T-helper 9 cell (primary cell): ENCODE data around the gene METTL25.

Experiments
- DNase-seq: peaks from one replicate; pipeline ENCODE4 v3.0.0-alpha.2; 2020

The METTL25 gene

DNA sequence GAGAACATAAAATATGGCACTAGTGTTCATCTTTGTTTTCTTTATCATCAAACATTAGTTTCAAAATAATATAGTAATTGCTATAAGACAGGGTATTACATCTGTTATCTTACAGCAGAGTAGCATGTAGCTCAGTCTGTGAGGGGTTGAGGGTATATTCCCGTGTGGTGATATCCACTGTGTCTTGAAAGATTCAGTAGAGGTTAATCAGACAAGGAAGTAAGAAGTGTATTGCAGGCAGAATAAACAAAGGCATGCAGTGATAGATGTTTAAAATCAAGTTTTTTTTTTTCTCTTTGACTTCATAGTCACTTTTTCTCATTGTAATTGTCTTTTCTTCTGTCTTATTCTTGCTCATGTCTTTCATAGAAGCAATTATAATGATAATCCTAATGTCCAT is 48.3 kb downstream of the METTL25 start:
- DNase-seq: no peak

DNA sequence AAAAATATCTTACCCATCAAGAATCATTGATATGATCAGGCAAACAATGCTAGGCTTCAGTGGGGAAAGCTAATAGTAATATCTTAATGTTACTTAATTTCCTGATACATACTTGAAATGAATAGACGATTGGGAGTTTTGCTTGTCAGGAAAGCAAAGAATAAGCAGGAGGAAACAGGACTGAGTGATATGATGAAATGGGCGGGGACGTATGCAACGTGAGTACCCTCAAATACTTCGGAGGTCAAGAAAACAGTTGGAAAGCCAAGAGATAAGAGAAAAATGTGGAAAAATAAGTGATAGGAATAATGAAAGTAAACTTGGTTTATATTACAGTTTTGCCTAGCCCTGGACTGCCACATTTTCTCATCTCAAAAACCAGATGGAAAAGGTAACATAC is 49.2 kb downstream of the METTL25 start:
- no peak for DNase-seq

DNA sequence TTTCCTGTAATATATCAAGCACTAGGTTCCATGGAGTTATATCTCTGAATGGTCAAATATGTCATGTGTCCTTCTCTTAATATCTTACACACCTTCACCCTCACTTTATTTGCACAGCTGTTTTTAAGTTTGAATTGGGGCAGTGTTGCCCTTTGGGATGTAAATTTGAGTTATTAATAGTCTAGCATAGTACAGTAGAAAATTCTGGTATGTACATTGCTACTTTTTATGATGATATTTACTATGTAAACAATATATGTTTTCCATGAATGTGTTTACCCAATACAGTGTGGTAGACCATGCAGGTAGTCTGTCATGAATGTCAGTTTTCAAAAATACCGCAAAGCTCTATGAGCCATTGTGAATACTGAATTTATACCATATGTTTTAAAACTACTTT is 50.5 kb downstream of the METTL25 start:
- DNase-seq: no peak

DNA sequence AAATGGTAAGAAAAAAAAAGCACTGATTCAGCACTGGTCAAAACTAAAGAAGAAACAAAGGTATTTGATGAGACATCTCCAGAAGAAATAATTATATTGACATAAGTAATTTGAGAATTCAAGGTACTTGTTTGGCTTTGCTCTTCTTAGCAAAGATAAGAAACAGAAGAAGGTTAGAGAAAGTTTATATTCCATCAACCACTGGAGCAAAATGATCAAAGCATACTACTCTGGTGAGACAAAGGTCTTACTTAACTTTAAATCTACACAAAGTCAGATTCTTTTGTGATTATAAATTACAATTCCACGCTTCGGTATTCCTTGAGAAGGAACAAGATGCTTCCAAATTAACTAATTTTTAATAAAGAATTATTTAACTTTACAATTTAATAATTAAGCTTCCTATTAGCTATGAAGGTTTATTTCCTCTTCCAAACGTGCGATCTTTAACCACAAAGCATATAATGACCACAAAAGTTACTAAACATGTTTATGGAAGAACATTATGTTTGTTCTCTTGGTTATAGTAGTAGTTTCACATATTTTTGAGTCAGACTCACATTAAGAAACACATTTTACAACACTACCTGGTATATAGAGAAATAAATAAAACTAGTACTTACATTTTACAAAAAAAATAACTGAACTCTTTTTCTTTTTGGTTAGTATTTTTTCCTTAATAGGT is 53.4 kb downstream of the METTL25 start:
- DNase-seq: no peak

DNA sequence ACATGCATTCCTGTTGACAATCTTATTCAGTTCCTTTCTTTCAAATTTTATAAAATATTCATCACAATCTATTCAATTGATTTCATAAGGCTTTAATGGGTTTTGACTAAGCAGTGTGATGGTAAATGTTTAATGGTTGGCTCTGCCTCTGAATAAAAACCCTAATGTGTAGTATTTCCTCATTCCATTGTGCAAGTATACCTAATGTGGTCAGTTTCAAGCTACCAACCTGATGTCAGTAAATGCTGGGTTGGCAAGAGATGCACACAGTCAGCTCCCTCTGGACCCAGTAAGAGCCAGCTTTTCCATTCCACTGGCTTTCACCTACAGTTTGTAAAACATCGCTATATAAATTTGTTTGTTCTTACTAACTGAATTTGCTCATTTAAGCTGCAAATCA is 53.9 kb downstream of the METTL25 start:
- DNase-seq: no peak

DNA sequence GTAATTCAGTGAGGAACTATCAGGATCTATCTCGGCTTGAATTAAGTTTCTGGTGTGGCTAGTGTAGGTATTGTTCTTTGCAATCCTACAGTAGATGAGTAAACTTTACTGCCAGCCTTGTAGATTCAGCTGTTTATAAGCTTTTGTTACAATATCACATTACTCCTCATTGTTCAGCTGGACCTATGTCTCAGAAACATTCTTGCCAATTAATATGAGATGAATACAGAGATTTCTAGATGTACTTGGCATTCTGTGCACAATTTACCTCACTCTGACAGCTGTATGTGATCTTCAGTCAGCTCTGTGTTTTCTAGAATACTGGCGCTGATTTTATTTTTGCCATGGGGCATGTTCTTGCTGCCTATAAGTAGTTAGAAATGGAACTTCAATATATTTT is 55.7 kb downstream of the METTL25 start:
- no peak for DNase-seq

DNA sequence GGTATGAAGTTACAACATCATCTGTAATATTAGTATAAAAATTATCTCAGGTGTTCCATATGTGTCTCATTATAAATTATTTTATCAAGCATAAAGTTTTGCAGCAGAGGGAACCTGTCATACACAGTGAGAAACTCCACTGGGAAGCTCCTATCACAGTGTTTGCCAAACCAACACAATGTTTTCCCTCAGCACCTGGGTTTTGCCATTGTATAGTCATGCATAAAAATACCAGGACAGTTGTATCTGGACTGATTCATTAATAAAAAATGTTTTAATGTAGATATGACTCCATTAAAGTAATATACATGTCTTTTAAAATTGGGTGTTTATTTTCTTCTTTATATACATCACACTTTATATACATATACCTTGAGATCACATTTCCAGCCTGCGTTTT is 56.6 kb downstream of the METTL25 start:
- no peak for DNase-seq

DNA sequence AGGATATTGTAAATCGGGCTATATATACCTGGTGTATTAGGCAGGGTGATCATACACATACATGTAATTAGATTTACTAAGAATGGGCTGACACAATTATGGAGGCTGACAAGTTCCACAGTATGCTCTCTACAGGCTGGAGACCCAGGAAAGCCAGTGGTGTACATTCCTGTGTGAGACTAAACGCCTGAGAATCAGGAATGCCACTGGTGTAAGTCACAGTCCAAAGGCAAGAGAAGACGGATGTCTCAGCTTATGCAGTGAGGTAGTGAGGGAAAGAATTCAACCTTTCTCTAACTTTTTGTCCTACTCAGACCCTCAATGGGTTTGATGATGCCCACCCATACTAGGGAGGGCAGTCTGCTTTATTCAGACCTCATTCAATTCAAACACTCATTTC is 57.1 kb downstream of the METTL25 start:
- no peak for DNase-seq

DNA sequence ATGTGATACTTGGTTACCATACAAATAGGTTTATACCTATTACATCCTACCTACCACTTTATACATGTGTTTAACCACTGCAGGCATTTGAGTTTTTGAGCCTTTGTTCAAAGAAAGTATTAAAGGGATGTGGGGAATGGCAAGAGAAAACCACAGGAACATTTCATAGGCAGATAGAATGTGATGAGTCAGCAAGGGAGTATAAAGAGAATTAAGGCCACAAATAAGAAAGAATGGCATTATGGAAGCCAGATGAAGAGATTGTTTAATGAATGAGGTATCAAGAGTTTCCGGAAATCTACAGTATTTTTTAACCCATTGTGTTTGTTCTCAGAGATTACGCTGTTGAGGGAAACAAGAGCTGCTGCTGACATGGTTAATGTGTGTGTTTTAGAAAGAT is 66.9 kb downstream of the METTL25 start:
- no peak for DNase-seq

DNA sequence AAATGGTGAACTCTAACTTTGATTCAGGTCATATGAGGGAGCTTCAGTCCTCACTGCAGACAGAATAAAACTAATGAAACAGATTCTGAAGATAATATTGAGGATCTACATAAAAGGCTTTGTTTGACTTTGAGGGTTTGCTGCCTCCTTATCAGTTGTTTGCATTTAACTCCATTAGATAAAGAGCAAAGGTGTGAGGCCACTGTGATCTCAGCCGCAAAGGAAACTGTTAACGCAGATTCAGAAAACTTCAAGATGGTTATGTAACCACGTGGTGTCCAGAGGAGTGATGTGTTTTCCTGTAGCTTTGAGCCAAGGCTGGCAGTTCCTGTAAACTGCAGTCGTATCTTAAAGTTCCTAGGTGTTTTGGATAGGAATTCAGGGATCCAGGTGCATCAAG is 67.8 kb downstream of the METTL25 start:
- no peak for DNase-seq

DNA sequence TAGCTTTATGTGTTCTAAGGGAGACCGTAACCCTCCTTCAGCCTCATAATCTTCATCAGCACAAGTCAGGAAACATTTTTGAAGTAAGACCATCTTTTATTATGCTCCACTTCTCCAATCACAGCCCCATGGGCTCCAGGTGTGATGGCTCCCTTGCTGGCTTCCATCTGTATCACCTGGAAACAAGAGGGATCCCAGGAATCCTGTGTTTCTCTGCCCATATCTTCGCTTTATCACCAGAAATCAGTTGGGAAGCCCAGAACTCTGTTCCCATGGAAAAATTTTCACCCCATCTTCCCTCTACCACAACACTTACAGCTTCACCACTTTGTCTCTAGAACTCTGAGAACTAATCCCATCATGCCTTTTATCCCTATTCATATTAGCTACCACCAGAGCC is 68.3 kb downstream of the METTL25 start:
- no peak for DNase-seq

DNA sequence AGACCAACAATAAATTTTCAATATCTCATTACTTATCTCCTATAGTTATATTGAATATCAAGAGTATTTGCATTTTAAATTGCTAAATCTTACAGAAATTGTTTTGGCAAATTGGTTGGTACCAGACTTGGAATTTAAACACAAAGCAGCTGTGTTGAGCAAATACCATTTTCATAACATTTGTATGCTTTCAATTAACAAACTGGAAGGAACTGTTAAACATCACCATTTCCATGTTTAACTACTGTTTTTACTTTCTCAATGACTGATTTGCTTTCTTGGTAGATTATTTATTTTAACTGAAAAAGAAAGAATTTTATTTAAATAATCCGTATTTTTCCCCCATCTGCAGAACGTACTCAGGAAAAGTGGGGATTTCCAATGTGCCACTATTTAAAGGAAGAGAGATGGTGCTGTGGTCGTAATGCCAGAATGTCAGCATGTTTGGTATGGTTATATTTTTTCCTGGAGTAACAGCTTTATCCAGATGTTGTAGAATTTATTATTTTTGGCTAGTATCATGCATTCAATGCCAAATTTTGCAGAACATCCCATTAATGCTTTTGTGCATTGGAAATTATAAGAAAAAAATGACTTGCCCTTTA is 72.3 kb downstream of the METTL25 start:
- no peak for DNase-seq

DNA sequence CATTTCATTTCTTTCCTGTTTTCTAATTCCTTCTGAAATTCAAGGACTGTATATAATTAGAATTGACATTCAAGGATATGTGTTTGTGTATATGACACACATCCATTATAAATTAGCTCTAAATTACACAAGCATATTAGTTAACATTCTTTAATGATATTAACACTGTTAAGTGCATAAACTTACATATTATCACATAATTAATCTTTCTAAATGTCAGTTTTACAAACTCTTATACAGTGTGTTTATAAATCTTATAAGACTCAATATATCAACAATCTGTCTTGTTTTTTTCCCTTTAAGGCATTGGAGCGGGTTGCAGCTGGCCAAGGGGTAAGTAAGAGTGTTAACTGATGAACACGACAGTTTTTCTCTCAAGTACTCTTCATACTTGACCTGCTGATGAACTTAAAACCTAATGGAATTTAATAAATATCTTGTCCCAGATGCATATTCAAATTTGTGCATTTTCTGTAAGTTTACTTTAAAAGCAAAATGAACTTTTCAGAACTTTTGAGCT is 76.1 kb downstream of the METTL25 start:
- no peak for DNase-seq

DNA sequence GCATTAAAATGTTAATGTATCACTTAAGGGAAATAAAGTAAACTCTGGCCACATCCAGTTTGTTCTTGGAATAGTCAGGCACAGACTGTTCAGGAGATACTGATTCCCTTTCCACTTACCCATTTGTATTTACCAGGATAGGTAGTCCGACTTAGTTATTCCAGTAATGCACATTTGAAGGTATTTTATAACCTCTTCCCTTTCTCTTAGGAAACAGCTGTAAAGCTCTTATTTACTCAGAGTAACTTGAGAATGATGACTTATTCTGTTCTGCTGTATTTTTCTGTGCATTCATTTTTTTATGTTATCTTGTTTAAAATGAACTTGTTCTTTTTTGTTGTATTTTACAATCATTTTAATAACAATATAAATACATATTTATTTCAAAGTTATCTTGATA is 78.0 kb downstream of the METTL25 start:
- no peak for DNase-seq

DNA sequence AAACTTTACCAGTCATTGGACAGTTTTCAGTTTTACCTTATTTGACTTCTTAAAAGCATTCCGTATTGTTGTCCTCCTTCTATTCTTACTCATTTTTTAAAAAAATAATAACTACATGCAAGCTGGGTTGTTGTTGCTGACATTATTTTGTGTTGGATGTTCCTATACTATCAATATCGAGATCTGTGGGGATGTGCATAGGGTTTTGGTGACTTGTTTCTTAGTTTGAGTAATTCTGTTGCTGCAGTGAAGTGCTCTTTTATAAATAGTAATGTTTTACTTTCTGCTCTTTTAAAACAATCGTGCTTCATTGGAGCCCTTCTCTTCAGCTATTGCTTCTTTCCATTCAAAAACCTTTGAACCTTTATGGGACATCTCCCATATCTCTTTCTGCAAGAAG is 79.4 kb downstream of the METTL25 start:
- DNase-seq: no peak

DNA sequence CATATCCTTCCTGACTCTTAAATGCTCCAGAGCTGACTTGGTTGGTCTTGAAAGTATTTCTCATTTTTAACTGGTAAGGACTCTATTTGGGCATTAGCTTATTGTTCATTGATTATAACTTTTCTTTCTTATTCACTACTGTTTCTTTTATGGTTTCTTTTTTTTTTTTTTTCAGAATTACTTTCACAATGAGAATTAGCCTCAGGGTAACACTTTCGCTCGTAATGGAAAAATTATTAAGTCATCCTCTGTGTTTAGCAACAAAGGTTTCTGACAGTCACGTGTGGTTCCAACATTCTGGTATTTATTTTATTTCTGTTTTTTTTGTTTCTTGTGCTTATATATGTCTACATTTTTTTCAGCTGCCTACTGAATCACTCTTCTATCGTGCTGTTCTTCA is 80.0 kb downstream of the METTL25 start:
- DNase-seq: no peak

DNA sequence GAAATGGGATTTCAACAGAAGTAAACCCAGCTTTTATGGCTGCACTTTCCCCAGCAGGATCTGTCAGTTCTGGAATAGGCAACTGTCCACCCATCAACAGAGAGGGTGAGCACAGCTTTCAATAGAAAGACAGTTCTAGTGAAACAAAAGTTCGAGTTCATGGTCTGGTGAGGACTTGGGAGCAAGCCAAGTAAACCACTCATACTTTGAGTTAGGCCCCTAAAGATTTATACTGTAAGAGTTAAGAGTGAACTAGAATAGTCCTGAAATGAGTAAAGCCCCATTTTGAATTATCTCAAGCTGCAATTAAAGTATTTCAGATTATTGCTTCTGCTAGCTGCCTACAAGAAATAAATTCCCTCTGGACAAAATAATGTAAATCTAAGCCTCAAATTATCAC is 82.6 kb downstream of the METTL25 start:
- no peak for DNase-seq

DNA sequence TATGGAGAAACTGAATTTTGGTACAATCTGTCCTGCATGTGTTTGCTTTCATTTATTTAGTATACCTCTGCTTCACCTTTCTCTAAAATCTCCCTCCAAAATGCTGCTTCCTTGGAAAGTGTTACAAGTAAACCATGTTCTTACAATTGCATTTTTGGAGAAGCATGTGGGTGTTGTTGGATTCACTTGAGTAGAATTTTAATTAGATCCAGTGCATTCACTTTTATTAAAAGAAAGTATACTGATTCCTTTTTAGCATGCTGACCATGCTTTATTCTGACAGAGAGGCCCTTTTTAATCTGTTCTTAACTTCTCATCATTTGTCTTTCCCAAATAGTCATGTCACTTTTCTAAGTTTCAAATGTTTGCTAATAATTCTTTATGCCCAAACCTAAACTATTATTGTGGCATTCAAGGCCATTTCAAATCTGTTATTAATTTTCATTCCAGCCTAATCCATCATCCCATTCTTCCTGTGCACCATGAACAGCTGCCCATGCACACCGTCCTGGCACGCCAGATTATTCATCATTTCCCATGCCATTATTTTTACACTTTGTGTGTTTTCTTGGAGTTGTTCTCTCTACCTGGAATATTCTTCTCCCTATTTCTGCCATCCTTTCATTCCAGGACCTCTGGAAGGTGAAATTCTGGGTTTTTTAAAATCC is 90.7 kb downstream of the METTL25 start:
- no peak for DNase-seq

DNA sequence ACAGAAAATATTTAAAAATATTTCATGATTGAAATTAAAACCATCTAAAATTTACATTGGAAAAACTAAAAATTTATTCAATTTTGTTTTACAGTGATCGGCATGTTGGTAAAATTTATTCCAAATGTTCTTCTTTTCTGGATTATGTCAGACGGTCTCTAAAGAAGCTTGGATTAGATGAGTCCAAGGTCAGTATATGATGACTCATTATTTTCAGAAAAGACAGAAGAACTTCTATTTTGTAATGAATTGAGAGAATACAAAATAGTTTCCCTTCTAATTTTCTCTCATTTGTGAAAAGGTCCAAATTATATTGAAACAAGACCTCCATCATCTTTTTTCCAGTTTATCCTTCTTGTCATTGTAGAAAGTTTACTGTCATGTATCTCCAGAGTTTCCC is 98.3 kb downstream of the METTL25 start:
- no peak for DNase-seq

DNA sequence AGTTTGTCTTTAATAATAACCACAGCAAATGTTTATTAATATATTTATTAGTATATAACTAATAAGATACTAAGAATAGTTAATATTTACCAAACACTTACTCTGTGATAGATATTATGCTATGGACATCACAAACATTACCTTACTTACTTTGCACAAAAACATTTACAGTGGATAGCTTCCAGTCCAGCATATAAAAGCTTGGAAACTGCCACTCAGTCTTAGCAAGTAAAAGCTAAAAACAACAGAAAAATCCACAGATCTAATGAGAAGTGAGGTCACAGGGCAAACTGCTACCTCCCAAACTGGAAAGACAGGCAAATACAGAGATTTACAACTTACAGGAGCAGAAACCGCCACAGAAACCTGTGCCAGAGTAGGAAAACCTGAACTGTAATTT is 99.8 kb downstream of the METTL25 start:
- DNase-seq: no peak

DNA sequence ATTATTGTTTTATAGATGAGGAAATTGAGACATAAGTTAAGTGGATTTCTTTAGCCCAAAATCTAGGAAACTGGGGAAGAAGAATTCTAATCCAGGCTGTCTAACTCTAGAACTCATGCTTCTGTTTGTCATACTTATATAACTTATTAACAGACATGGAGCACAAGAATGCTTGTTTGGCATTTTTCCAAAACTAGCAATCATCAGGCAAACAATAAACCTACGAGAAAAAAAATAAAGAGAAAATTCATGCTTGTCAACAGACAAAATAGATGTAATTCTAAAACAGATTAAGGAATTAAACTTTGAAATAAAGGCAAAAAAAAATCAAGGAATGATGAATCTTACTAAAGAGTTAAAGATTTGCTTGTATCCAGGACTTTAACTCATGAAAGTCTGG is 103.1 kb downstream of the METTL25 start:
- no peak for DNase-seq

DNA sequence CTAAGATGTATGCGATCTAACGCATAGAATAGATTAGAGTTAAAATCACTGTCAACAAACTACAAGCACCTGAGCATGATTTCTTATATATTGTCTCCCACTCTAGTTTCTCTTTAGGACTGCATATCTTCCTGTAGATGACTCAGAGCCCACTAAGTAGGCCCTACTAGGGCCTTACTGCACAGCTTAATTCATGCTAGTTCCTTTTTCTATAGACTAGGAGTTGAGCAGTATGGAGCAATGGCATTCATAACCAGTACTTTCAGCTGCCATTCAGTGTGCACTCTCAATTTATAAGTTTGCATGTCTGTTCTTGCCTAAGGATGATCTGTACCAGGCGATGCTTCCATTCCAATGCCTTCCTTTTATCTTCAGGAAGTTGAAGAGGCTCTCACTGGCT is 103.5 kb downstream of the METTL25 start:
- no peak for DNase-seq

DNA sequence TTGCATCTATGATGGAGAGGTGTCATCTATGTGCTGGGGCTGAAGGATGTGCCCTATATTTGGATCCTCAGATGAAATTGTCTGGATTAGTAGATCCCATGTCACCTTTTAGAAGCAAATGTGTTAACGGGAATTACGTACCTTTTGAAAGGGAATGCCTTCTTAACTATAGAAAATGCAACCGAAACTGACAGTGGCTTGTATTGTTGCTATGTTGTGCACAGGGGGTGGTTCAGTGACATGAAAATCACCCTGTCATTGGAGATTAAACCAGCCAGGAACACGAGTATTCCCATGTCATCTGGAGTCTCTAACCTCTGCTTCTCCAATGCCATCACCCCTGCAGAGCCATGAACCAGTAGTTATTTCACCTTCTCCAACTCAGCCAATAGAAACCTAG is 110.2 kb downstream of the METTL25 start:
- no peak for DNase-seq

DNA sequence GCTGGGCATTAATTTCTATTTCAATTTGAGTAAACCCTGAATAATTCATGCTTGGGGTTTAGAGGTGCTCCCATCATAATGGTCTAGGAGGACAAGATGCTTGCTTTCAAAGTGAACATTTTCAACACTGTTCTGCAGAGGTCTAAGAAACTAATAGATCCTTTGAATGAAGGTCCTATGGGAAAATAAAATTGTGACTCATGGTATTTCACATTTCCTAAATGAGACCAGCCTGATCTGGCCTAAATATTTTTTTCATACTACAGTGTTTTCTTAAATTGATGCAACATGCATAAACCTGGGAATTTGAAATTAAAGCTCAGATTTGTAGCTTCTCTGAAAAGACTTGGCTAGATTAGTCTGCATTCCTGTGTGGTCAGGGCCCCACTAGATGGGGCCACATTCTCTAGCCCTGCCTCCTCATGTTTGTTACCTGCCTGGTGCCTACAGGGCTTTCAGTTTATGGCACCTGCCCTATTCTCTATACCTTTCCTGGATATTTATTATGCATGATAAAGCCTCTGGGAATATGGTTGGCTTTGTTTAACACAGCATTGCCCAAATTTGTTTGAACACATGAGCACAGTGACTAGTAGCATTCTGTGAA is 112.7 kb downstream of the METTL25 start:
- DNase-seq: no peak
